ENCODE results near the gene NEUROG2. TPM values are rescaled to one million over a fixed set of nuclear protein-coding genes. Genes with fewer than 3 reads are reported as not detected.
"Not testable (repeated sequence)": the region's sequence is repeated elsewhere in the genome, so short reads cannot be mapped to it uniquely, and the experiment has no call there.

The NEUROG2 gene
- total RNA-seq, 3 donors from 2014 or later (not counting 1 experiment from before 2014, with no cell fraction given): not detected

- no peaks in the 10 kb centered on the region for H3K27me3 Mint-ChIP-seq (ENCODE audit: low read depth in 2 of 2)
- H3K4me1 ChIP-seq (ENCODE audit: control insufficient read depth, insufficient read depth, low read length): no peaks in the 10 kb centered on the region
- H3K27ac Mint-ChIP-seq: no peak overlapping the region
- no peaks in the 10 kb centered on the region for H3K36me3 ChIP-seq (ENCODE audit: control insufficient read depth, insufficient read depth, low read length)
- ATAC-seq: no peak
- no peaks in the 10 kb centered on the region for H3K9me3 ChIP-seq (ENCODE audit: control insufficient read depth, insufficient read depth, low read length)
- H3K27ac ChIP-seq (ENCODE audit: low read length): no peak overlapping the region
- WGBS (ENCODE audit: insufficient coverage): 89% methylated on average over 2 of the region's 2 CpGs
- DNase-seq: no peak
- no peaks in the 10 kb centered on the region for H3K36me3 Mint-ChIP-seq
- no peak overlapping the region for H3K4me3 Mint-ChIP-seq
- H3K4me1 Mint-ChIP-seq: no peaks in the 10 kb centered on the region
- intact Hi-C loops (cut with micrococcal nuclease): no loop called here
- H3K4me3 ChIP-seq (ENCODE audit: low read length): no peak overlapping the region
- H3K9me3 Mint-ChIP-seq: no peaks in the 10 kb centered on the region
- no peak for TF ChIP-seq CTCF (IDR thresholded peaks at IDR 0.05)
- no peaks in the 10 kb centered on the region for H3K27me3 ChIP-seq (ENCODE audit: control insufficient read depth, insufficient read depth, low read length)
Measured at GRCh38 chr4:112557676-112558411, 41.9 kb upstream of the NEUROG2 start.

- H3K27ac Mint-ChIP-seq; DNase-seq; H3K27ac ChIP-seq (ENCODE audit: low read length); H3K4me1 ChIP-seq (ENCODE audit: control insufficient read depth, insufficient read depth, low read length); H3K9me3 Mint-ChIP-seq; H3K36me3 Mint-ChIP-seq; H3K4me3 Mint-ChIP-seq; H3K36me3 ChIP-seq (ENCODE audit: control insufficient read depth, insufficient read depth, low read length); H3K9me3 ChIP-seq (ENCODE audit: control insufficient read depth, insufficient read depth, low read length); H3K27me3 ChIP-seq (ENCODE audit: control insufficient read depth, insufficient read depth, low read length); intact Hi-C loops (cut with micrococcal nuclease); H3K27me3 Mint-ChIP-seq (ENCODE audit: low read depth in 2 of 2); H3K4me3 ChIP-seq (ENCODE audit: low read length); H3K4me1 Mint-ChIP-seq; ATAC-seq: not testable (repeated sequence)
- no CpG with 5 or more reads among the region's 3 CpGs for WGBS (ENCODE audit: insufficient coverage)
Measured at GRCh38 chr4:112554271-112554670, 38.3 kb upstream of the NEUROG2 start.

DNA sequence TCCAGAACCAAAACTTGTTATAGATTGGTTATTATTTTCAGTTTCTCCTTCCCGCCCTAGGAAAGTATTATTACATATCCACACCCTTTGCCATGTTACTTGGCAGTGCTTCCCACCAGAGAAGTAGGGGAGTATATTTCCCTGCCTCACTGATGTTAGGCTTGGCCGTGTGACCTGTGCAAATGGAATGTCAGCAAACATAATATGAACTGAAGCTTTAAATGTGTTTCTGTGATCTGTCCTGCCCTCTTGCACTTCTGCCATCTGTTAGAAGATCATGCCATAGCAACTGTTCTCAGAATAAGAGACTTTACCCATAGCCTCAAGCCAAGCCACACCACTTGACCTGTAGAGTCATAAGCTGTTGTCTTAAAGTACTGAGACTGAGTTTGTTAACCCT is 36.7 kb upstream of the NEUROG2 start:
- no peak for TF ChIP-seq CTCF (IDR thresholded peaks at IDR 0.05)
- Mint-ChIP-seq H3K27me3 (ENCODE audit: low read depth in 2 of 2) (no peaks in the 10 kb centered on the region), H3K9me3 (no peaks in the 10 kb centered on the region), H3K27ac (no peak overlapping the region), H3K36me3 (no peaks in the 10 kb centered on the region), H3K4me1 (no peaks in the 10 kb centered on the region), H3K4me3 (no peak overlapping the region)
- ATAC-seq (no peak), DNase-seq (no peak)
- WGBS (ENCODE audit: insufficient coverage): 43% methylated on average over 1 of the region's 2 CpGs
- no peaks in the 10 kb centered on the region for H3K27me3 ChIP-seq (ENCODE audit: control insufficient read depth, insufficient read depth, low read length)
- H3K4me1 ChIP-seq (ENCODE audit: control insufficient read depth, insufficient read depth, low read length): no peaks in the 10 kb centered on the region
- intact Hi-C loops (cut with micrococcal nuclease): no loop called here
- no peak overlapping the region for H3K27ac ChIP-seq (ENCODE audit: low read length)
- H3K4me3 ChIP-seq (ENCODE audit: low read length): no peak overlapping the region
- no peaks in the 10 kb centered on the region for H3K9me3 ChIP-seq (ENCODE audit: control insufficient read depth, insufficient read depth, low read length)
- H3K36me3 ChIP-seq (ENCODE audit: control insufficient read depth, insufficient read depth, low read length): no peaks in the 10 kb centered on the region

GRCh38 chr4:112550728-112551127 is 34.7 kb upstream of the NEUROG2 start:
- Histone ChIP-seq H3K27ac (ENCODE audit: low read length) (no peak overlapping the region), H3K36me3 (ENCODE audit: control insufficient read depth, insufficient read depth, low read length) (no peaks in the 10 kb centered on the region), H3K4me1 (ENCODE audit: control insufficient read depth, insufficient read depth, low read length) (no peaks in the 10 kb centered on the region), H3K27me3 (ENCODE audit: control insufficient read depth, insufficient read depth, low read length) (no peaks in the 10 kb centered on the region), H3K4me3 (ENCODE audit: low read length) (no peak overlapping the region), H3K9me3 (ENCODE audit: control insufficient read depth, insufficient read depth, low read length) (no peaks in the 10 kb centered on the region)
- DNase-seq: no peak
- TF ChIP-seq CTCF (IDR thresholded peaks at IDR 0.05): no peak
- H3K4me3 Mint-ChIP-seq: no peak overlapping the region
- no peak for ATAC-seq
- H3K4me1 Mint-ChIP-seq: no peaks in the 10 kb centered on the region
- 96% methylated on average over 2 of the region's 2 CpGs for WGBS (ENCODE audit: insufficient coverage)
- no peaks in the 10 kb centered on the region for H3K9me3 Mint-ChIP-seq
- intact Hi-C loops (cut with micrococcal nuclease): no loop called here
- no peaks in the 10 kb centered on the region for H3K36me3 Mint-ChIP-seq
- no peaks in the 10 kb centered on the region for H3K27me3 Mint-ChIP-seq (ENCODE audit: low read depth in 2 of 2)
- no peak overlapping the region for H3K27ac Mint-ChIP-seq
